OCI-LY1 (cell line): ENCODE results near the gene PTPRN2.

Experiments
- CTCF ChIP-seq: fragments of 200-600 bp; sonication (generic), shearing (Covaris generic); IDR thresholded peaks from 2 replicates; pipeline ENCODE4 v1.5.1; 2017; ENCODE audit warnings: mild to moderate bottlenecking, antibody characterized with exemption, low read length, moderate library complexity, mixed read lengths
- EZH2 ChIP-seq: fragments of 200-600 bp; sonication (generic), shearing (Covaris generic); IDR thresholded peaks from 2 replicates; pipeline ENCODE4 v1.8.0; 2017; ENCODE audit warnings: borderline replicate concordance, mixed run types, mild to moderate bottlenecking, antibody characterized with exemption, low read length, moderate library complexity, mixed read lengths

DNA sequence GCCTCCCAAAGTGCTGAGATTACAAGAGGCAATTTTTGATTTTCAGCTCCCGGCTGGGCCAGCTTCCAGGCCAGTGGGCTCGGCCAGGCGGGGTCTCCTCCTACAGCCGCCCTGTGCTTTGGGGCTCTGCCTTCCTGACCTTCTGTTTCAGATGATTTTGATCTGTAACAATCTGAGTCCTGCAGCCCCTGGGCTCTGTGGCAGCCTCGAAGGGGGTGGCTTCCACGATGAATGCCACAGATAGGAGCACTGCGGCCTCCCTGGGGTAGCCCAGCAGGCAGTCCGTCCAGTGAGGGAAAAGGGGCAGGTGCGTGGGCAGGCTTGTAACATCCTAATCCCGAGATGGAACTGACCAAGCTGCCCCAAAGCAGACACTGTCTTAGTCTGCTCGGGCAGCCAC is 1073.3 kb downstream of the PTPRN2 start:
- TF ChIP-seq CTCF (no peak), EZH2 (no peak)
